ENCODE data around the gene MLC1. TPM values are rescaled to one million over a fixed set of nuclear protein-coding genes. Genes with fewer than 3 reads are reported as not detected.
"Not testable (repeated sequence)": the region's sequence is repeated elsewhere in the genome, so short reads cannot be mapped to it uniquely, and the experiment has no call there.

The MLC1 gene
- total RNA-seq, 1 donor from 2014 or later = 0.05 TPM

- ATAC-seq = no peak
- intact Hi-C loops (cut with DNase I) = no loop called here
Observed at GRCh38 chr22:50105208-50106100, 20.2 kb upstream of the MLC1 start.

GRCh38 chr22:50104141-50104544 is 18.9 kb upstream of the MLC1 start:
- ATAC-seq = no peak
- DNase-seq (ENCODE audit: missing footprints) = no peak

More at GRCh38 chr22:50105208-50106100, 20.2 kb upstream of the MLC1 start:
- no peak for DNase-seq (ENCODE audit: missing footprints)

GRCh38 chr22:50102946-50103345 is 17.7 kb upstream of the MLC1 start:
- ATAC-seq = no peak
- DNase-seq (ENCODE audit: missing footprints) = no peak
- intact Hi-C loops (cut with DNase I) = no loop called here

More at GRCh38 chr22:50104141-50104544, 18.9 kb upstream of the MLC1 start:
- intact Hi-C loops (cut with DNase I) = no loop called here

- intact Hi-C loops (cut with DNase I) = no loop called here
- ATAC-seq (no peak), DNase-seq (ENCODE audit: missing footprints) (no peak)
Observed at GRCh38 chr22:50101870-50102565, 16.8 kb upstream of the MLC1 start.

DNA sequence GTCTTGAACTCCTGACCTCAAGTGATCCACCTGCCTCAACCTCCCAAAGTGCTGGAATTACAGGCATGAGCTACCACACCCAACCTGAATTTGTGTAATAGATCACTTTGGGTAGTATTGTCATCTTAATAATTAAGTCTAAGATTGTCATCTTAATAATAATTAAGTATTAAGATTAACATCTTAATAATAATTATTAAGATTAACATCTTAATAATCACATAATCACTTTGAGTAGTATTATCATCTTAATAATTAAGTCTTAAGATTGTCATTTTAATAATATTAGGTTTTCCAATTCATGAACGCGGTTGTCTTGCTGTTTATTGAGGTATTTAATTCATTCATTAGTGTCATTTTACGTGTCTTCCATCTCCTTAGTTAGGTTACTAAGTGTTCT is 12.8 kb upstream of the MLC1 start:
- ATAC-seq = no peak
- DNase-seq (ENCODE audit: missing footprints) = no peak
- intact Hi-C loops (cut with DNase I) = no loop called here

DNA sequence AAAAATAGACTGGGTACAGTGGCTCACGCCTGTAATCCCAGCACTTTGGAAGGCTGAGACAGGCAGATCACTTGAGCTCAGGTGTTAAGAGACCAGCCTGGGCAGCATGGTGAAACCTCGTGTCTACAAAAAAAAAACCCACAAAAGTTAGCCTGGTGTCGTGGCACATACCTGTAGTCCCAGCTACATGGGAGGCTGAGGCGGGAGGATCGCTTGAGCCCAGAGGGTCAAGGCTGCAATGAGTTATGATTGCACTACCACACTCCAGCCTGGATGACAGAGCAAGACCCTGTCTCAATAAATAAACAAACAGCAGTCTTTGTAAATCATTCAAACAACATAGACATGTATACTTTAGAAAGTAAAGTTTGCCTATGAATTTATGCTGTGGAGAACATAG is 7.1 kb upstream of the MLC1 start:
- no peak for DNase-seq (ENCODE audit: missing footprints)
- no peak for ATAC-seq
- intact Hi-C loops (cut with DNase I) = no loop called here

DNA sequence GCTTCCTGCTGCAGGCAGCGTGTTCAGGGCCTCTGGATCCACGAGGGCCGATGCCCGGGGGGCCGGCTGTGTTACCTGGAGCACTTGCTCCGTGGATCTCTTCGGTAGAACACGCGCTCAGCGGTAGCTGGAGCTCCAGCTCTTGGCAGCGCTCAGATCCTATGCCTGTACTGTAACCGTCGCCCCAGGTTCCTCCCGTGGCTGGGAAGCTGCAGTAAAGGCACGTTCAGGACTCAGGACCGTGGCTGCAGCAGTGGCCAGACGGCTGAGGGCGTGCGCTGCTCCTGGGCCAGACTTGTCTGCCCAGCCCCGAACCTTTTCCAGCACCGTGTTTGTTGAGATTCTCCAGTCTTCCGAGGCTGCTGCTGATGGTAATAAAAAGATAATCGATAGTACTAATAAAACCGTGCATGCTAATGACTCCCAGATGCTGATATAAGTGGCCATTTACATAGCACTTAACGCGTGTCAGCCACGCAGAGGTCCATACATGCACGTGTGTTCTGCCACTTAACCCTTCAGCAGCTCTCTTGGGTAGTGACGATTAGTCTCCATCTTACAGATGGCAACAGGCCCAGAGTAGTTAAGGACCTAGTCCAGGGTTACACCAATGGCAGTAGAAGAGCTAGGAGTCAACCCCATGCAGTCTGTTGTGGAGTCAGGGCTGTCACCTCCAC is 6.0 kb upstream of the MLC1 start:
- DNase-seq (ENCODE audit: missing footprints) (no peak), ATAC-seq (no peak)
- intact Hi-C loops (cut with DNase I) = no loop called here

DNA sequence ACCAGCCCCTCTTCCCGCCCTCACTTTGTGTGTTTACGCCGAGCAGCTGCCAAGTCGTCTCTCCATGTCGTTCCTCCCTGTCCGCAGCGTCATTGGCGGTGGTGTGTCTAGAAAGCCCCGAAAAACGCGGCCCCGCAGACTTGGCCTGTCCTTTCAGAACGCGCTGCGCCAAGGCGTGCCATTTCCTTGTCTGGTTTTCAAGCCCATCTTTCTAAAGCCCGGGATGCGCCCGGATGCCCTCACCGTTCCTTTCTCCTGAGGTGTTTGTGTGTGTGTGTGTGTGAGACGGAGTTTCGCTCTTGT is 5.1 kb upstream of the MLC1 start:
- DNase-seq (ENCODE audit: missing footprints) (no peak), ATAC-seq (no peak)
- intact Hi-C loops (cut with DNase I) = no loop called here

- intact Hi-C loops (cut with DNase I) = no loop called here
- DNase-seq (ENCODE audit: missing footprints) (no peak), ATAC-seq (no peak)
Observed at GRCh38 chr22:50089682-50090411, 4.6 kb upstream of the MLC1 start, which contains the start of gene MOV10L1. Gene MOV10L1 (plus strand): TSS chr22:50090006. CDS start chr22:50090089, 83 bp downstream.

- ATAC-seq (no peak), DNase-seq (ENCODE audit: missing footprints) (no peak)
- intact Hi-C loops (cut with DNase I) = no loop called here
Observed at GRCh38 chr22:50089231-50089630, 4.0 kb upstream of the MLC1 start.

GRCh38 chr22:50088096-50088495 is 2.9 kb upstream of the MLC1 start:
- intact Hi-C loops (cut with DNase I) = no loop called here
- DNase-seq (ENCODE audit: missing footprints) = no peak
- no peak for ATAC-seq

DNA sequence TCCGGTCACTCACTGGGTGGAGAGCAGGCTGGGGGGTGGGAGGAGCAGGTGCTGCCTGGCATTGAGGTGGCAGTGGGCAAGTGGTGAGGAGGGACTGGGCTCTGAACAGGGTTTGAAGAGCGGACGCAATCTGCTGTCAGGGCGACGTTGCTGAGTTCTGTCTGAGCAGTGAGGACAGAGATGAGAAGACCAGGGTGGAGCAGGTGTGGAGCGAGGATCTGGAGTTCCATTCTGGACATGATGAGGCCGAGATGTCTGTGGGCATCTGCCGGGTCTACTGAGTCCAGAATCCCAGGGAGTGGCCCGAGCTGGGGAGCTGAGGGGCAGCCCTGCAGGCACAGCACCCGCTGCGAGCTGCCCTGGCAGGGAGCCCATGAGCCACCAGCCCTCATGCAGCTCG is 2.4 kb upstream of the MLC1 start:
- intact Hi-C loops (cut with DNase I) = no loop called here
- no peak for ATAC-seq

DNA sequence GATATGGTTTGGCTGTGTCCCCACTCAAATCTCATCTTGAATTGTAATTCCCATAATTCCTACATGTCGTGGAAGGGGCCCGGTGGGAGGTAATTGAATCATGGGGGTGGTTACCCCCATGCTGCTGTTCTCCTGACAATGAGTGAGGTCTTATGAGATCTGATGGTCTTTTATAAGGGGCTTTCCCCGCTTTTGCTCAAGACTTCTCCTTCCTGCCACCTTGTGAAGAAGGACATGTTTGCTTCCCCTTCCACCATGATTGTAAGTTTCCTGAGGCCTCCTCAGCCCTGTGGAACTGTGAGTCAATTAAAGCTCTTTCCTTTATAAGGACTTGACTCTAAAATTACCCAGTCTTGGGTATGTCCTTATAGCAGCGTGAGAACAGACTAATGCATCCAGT is 1.7 kb upstream of the MLC1 start:
- intact Hi-C loops (cut with DNase I); DNase-seq (ENCODE audit: missing footprints); ATAC-seq: not testable (repeated sequence)

More for the DNA sequence above, 2.4 kb upstream of the MLC1 start:
- no peak for DNase-seq (ENCODE audit: missing footprints)

- intact Hi-C loops (cut with DNase I) = no loop called here
- DNase-seq (ENCODE audit: missing footprints) (no peak), ATAC-seq (no peak)
Observed at GRCh38 chr22:50086526-50086925, 1.3 kb upstream of the MLC1 start.

DNA sequence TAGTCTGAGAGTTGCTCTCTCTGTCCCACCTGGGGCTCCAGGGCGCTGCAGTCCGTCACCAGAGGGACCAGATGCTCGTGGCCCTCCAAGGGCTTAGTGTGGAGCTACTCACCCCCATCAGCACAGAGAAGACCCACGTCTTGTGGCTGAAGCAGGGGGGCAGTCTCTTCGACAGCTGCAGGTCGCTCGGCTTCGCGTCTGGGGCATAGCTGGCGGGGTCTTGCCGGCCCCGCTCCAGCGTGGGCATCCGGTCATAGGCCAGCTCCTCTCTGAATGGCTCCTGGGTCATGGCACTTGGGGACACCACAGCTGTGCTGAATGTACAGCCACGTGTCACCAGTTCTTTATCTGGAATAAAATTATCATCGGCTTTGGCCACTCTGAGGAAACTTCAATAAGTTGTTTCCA is 608 bp downstream of the MLC1 start:
- no peak for DNase-seq (ENCODE audit: missing footprints)
- no peak for ATAC-seq
- intact Hi-C loops (cut with DNase I) = no loop called here

DNA sequence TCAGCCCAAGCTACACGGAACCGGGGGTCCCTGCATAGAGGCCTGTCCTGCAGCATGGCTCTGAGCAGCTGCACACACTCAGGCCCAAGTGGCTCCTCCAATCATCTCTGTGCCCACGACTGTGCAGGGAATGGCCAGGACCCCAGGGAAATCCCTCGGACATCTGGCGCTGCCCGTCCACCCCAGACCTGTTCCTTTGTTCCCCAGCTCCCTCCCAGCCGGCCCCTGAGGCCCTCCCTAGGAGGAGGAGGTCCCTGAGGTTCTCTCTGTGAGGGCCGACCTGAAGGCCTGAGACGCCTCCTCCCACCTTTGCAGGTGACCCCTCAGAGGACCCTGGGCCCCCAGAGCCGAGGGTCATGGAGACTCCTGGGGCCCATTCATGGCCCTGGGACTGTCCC is 1.1 kb downstream of the MLC1 start:
- intact Hi-C loops (cut with DNase I) = no loop called here
- ATAC-seq (no peak), DNase-seq (ENCODE audit: missing footprints) (no peak)

DNA sequence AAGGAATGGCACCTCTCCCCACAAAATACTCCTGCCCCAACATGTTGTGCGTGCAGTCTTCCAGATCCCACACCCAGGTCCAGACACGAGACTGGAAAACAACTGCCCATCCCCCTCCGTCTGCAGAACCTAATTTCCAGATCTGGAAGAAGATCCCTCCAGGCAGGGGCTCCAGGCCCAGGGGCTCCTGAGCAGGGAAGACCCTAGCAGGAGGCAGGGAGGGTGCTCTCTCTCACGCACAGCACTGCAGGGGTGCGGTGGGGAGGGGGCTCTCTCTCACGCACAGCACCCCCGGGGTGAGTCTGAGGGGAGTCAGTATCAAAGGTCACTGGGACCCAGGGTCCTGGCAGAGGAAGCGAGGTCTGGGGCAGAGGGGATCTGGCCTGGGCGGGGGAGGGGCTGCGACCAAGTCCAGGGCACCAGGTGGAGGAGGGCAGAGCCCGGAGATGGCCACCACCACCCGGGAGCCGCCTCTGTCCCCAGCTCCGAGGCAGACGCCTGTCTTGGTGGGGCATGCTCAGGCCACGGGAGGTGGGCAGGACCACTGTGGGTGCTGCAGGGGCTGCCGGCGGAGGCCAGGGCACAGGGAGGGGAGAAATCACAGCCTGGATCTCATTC is 1.7 kb downstream of the MLC1 start:
- DNase-seq (ENCODE audit: missing footprints) (no peak), ATAC-seq (no peak)
- intact Hi-C loops (cut with DNase I) = no loop called here

DNA sequence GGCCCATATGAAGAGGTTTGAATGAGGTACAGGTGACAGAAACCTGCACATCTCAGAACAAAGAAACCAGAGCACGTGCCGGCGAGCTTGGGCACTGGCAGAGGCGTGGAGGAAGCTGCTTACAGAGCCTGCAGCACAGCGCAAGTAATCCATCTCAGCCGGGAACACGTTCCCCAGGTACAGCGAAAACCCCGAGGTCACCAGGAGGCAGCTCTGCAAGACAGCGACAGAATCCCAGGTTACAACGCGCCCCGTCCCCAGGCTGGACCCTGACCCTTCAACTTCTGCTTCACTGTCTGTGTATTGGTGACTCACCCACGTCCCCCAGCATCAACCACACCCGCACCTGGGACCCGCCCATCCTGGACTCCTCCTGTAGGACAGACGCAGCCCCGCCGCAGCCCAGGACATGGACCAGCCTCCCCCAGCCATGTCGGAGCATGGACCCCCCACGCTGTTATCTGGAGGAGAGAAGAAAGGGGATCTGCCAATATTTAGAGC is 2.2 kb downstream of the MLC1 start:
- no peak for ATAC-seq
- intact Hi-C loops (cut with DNase I) = no loop called here
- no peak for DNase-seq (ENCODE audit: missing footprints)

Data from Right ventricle myocardium inferior (tissue), 1 donor.